Astrocyte of the cerebellum (primary cell): ENCODE data around the gene ZMYND8.

ENCODE experiments used
- DNase-seq: peaks from one replicate; pipeline ENCODE4 v3.0.0-alpha.2; 2011; ENCODE audit warnings: low read depth
- H3K4me3 ChIP-seq: 2 replicates; pipeline ENCODE4 v1.5.1; 2011; ENCODE audit warnings: mild to moderate bottlenecking, low read depth, low read length, moderate library complexity
- in situ Hi-C: cut with HindIII; loops from 2 replicates; pipeline ENCODE4 v1.10.0; 2017; ENCODE audit warnings: low sequenced_read_pairs
- TF ChIP-seq, protein P1 (sequence below): IDR thresholded peaks from 2 replicates; pipeline ENCODE4 v1.5.1; 2012; ENCODE audit warnings: low read length, low read depth, moderate library complexity, mild to moderate bottlenecking; ENCODE audit errors: missing control alignments

ZMYND8 gene

DNA sequence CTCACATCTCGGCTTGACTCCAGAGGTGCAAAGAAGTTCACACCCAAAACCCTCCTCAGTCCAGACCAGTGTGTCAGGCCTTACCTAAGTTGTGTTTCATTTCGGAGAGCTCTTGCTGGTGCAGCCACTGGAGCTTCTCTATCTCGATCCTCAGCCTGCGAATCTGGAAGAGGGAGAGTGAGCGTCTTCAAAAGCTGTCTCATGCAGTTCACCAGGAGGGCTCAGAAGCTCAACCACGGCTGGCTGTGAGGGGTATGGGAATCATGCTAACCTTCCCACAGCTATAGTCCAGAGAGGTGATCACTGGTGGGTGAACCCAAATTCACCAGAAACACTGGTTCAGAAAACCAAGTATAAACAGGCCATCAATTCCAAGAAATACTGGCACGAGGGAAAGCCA lies 129.4 kb downstream of the ZMYND8 start:
- in situ Hi-C loops, result no loop called here
- no peak for DNase-seq
- H3K4me3 ChIP-seq, result no peak overlapping the region
- TF ChIP-seq, protein P1, sequence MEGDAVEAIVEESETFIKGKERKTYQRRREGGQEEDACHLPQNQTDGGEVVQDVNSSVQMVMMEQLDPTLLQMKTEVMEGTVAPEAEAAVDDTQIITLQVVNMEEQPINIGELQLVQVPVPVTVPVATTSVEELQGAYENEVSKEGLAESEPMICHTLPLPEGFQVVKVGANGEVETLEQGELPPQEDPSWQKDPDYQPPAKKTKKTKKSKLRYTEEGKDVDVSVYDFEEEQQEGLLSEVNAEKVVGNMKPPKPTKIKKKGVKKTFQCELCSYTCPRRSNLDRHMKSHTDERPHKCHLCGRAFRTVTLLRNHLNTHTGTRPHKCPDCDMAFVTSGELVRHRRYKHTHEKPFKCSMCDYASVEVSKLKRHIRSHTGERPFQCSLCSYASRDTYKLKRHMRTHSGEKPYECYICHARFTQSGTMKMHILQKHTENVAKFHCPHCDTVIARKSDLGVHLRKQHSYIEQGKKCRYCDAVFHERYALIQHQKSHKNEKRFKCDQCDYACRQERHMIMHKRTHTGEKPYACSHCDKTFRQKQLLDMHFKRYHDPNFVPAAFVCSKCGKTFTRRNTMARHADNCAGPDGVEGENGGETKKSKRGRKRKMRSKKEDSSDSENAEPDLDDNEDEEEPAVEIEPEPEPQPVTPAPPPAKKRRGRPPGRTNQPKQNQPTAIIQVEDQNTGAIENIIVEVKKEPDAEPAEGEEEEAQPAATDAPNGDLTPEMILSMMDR, result no peak

DNA sequence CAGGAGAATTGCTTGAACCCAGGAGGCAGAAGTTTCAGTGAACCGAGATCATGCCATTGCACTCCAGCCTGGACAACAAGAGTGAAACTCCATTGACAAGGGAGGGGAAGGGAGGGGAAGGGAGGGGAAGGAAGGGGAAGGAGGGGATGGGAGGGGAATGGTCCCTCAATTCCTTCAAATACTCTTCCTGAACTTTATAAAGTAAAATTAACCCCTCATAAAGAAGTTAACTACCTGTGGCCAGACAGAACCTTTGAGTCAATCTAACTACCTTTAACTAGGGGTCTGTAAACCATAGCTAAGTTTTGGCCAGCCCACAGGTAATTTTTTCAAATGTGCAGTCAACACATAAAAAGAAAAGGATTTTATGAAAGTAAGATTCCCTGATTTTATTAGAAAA lies 131.0 kb downstream of the ZMYND8 start:
- no peak for DNase-seq
- no peak overlapping the region for H3K4me3 ChIP-seq
- TF ChIP-seq, protein P1, result no peak
- in situ Hi-C loops, result no loop called here

- no peak overlapping the region for H3K4me3 ChIP-seq
- DNase-seq, result no peak
- TF ChIP-seq, protein P1, result no peak
- in situ Hi-C loops, result no loop called here
Measured at GRCh38 chr20:47224857-47225256, 131.6 kb downstream of the ZMYND8 start.

GRCh38 chr20:47224300-47224791 lies 132.2 kb downstream of the ZMYND8 start:
- no peak overlapping the region for H3K4me3 ChIP-seq
- TF ChIP-seq, protein P1, result no peak
- no peak for DNase-seq
- in situ Hi-C loops, result no loop called here

DNA sequence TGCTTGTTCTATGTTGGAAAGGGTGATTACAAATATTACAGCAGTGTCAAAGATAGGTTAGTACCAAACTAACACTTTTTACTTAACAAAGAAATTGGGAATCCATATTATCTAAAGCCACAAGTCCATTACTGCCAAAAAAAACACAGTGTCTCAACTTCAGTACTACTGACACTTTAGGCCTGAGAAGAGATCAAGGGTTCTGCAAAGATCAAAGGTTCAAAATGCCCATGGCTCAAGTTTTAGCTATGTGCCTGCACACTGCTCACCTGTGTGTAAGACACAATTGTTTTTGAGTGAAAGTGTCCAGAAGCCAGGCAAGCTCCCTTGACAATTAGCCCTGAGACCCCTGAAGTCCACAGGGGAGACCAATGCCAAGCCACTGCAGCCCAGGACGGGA lies 132.6 kb downstream of the ZMYND8 start:
- TF ChIP-seq, protein P1, result no peak
- no peak overlapping the region for H3K4me3 ChIP-seq
- no peak for DNase-seq
- in situ Hi-C loops, result no loop called here

- TF ChIP-seq, protein P1, result no peak
- in situ Hi-C loops, result no loop called here
- DNase-seq, result no peak
- no peak overlapping the region for H3K4me3 ChIP-seq
Measured at GRCh38 chr20:47222468-47223119, 133.9 kb downstream of the ZMYND8 start.
